OCI-LY7 (cell line): ENCODE data around the gene ERCC1.

Source experiments
- CTCF ChIP-seq: fragments of 200-600 bp; sonication (generic); conservative IDR thresholded peaks from 2 replicates; pipeline ENCODE4 v1.5.1; 2014; ENCODE audit warnings: mild to moderate bottlenecking, antibody characterized with exemption, low read length, moderate library complexity, mixed read lengths
- EZH2phosphoT487 ChIP-seq: fragments of 200-600 bp; sonication (generic); IDR thresholded peaks from 2 replicates; pipeline ENCODE4 v1.6.1; 2018; ENCODE audit warnings: low read depth, borderline replicate concordance, mild to moderate bottlenecking, mixed run types, antibody characterized with exemption, low read length, moderate library complexity, mixed read lengths

DNA sequence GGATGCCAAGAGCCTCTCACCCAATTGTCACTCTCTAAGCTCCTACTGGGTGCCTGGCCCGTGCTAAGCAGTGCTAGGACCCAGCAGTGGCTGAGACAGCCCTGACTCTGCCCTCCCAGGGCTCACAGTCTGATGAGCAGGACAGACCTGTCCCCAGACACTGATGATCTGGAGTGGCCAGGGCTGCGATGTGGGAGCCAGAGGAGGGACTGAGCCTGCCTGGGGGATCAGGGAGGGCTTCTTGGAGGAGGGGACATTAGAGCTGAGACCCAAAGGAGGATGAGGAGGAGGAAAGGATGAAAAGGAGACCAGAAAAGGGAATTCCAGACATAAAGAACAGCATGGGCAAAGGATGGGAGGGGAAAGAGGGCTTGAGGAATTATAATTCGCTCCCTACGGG is 6.6 kb downstream of the ERCC1 start:
- TF ChIP-seq CTCF (no peak), EZH2phosphoT487 (no peak)
